GM18870 (cell line): ENCODE results near the gene MAU2.

Experiments
- ATAC-seq: cut with Tn5 transposase; IDR thresholded peaks from one replicate; pipeline ENCODE4 v1.9.1; 2021; ENCODE audit warnings: moderate library complexity; ENCODE audit not compliant: unreplicated experiment

The MAU2 gene

DNA sequence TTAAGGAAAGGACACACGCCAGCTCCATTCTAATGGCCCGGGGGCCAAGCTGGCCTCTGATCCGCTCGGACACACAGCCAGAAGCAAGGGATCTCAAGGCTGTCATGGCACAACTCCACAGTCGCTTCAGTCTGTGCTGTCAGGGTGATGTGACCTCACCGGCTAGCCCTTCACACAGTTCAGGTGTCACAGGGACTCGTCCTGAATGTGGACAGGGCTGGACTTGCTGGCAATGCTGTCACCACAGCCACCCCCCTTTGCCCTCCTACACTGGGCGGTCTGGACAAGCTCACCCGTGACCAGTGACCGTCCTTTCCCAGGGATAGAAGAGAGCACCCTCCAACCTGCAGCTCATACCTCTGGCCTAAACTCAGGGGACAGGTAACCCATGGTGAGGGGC lies 15.6 kb upstream of the MAU2 start:
- ATAC-seq = no peak

DNA sequence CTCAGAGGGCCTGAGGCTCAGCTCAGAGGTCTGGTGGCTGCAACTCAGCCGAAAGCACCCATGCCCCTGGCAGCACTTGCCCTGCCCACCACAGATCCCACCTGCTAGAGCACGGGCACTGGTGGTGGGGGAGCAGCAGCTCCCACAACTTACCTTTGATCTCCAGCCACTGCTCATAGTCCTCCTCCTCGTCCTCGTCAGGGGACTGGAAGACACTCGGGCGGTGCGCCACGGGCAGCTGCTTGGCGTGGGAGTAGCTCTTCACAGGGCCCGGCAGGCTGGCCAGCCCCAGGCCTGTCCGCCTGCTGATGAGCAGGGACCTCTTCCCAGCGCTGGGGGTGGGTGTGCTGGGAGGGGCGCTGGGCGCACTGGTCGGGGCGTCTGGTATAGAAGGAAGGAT lies 14.9 kb upstream of the MAU2 start:
- no peak for ATAC-seq

DNA sequence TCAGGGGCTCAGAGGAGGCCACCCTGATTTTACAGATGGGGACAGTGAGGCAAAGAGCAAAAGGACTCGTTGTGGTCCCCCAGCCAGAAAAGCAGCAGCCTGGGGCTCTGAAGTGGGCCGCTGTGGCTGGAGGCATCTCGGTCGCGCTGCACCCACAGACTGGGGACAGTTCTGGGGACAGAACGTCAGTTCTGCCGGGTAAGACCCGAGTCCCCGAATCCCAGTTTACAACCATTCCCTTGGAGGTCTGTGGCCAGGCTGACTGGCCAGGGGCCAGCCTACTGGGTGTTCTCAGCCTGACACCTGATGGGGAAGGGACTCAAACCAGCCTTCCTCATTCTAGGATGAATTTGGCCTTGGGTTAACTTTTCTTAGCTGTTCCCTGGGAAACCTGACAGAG lies 14.4 kb upstream of the MAU2 start:
- ATAC-seq = no peak

DNA sequence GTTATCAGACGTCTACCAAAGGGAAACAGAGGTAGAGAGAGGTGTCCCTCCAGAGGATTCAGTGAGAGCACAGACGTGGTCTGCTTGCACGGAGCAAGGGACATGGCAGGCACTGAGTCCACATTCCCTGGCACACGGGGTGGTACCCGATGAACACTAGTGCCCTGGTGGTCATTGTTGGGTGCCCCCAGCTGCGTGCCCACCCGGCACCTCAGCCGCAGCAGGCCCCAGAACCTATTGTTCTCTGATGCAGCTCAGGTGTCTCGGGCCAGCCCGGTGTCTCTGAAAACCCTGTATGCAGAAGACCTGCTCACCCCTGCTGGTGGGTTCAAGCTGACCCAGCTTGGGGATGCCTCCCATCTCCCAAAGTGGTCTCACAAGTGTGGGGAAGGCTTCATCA lies 12.3 kb upstream of the MAU2 start:
- ATAC-seq = no peak

DNA sequence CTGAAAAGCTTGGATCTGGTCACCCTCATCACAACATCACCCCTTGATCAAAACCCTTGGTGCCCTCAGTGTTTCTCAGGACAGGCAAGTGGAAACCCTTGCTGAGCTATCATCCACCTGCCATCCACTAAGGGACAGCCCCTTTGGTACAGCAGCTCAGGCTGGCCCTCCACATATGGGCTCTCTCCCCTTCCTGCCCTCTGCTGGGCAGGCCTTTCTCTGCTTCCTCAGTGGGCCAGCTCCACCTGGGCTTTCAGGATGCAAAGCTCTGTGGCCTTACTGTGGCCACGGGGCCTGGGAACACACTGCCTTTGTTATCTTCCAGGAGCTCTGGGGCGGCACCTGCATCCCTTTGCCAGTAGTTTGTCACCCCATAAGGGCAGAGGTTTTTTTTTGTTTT lies 5.2 kb upstream of the MAU2 start:
- ATAC-seq = no peak

DNA sequence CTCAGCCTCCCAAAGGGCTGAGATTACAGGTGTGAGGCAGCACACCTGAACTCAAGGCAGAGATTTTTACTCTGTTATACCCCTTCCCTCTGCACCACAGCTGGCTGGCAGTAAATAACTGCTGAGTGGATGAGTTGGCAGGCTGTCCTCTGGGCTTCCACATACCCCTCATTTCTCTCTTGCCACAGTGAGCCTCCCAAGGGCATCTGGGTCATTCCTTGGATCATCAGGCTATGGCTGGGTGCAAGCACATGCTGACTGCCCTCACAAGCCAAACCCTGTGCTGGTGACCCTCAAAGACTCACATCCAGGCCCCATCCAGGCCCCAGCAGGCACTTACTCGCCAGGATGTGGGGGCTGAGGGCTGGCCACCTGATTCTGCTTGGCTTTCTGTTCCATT lies 4.5 kb upstream of the MAU2 start:
- ATAC-seq = no peak

DNA sequence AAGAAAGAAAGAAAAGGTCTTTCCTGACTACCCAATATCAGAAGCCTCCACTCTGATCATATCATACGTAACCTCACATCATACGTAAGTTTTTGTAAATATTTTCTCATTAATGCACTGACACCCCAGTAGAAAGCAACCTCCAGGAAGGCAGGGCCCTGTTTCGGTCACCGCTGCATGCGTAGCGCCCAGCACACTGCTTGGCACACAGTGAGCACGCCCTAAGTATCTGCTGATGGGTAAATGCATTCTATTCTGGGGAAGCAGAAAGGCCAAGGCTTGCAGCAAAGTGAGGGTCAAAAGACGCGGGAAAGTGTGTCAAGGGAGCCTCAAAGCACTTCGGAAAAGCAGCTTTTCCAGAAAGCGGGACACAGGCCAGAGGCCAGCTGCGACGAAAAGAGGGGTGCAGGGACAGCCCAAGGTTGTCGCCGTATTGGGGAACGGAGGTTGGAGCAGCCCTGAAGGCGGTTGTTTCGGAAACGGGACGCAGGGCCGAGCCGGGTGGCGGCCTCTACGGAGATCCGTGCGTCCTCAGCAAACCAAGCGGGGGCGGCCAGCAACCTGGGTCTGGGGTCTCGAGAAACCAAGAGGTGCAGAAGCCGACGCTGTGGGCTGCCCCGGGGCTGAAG lies 783 bp upstream of the MAU2 start:
- ATAC-seq = no peak

DNA sequence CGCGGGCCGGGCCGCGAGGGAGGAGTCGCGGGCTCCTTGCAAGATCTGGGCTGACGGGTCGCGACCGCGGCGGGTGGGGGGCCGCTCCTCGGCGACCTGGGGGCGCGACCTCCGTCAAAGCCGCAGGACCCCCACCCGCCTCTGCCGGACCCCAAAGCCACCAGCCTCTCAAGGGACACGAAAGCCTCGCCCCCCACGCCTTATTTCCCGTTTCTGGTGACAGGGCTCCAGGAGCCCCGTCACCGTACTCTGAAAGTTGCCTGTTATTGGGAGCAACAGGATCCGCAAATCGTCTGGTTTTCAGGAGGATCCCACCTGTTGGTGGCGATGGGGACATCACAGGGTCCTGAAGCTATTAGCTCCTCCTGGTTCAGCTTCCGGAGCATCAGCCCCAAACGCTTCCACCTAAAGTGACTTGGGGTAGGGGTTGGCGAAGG lies 530 bp downstream of the MAU2 start:
- no peak for ATAC-seq

DNA sequence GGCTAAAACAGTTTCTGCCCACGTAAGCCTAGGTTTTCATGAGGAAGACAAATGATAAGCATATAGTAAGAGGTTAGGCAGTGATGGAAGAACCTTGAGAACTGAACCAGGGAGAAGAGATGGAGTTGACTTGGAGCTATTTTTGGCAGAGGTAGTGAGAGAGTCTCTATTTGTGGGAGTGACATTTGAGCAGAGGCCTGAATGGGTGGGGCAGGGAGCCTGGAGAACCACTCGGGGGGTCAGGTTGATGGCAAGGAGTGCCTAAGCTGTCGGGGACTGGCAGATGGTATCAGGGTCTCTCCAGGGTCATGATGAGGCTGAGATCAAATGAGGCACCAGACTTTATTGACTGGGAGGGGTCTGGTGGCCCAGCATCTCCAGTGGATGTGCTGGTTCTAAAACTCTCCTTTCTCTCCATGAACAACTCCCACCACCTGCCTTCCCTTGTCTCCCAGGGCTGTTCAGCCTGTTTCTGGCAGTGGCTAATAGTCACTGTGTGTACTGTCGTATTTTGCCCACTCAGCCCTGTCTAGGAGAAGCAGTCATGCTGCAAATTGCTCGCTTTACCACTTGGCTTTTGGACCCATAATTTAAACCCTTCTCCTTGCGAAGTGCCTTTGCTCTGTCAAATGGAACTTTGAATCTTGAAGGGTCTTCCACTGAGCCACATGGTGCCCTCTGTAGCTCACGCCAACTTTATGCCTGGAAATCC lies 3.6 kb downstream of the MAU2 start:
- no peak for ATAC-seq

DNA sequence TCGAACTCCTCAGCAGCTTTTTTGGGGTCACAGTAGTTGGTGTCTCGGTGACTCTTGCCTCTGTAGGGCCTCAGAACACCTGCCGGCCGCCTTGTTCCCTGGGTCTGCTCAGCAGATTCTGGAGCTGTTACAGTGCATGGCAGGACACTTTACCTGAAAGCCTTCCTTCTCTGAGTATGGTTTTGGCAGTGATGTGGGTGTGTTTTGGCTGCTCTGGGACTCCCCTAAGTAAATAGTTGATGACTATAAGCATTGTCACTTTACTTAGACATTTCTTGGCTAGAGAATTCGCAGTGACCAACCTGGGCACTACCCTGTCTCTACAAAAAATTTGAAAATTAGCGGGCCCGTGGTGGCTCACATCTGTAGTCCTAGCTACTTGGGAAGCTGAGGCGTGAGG lies 7.0 kb downstream of the MAU2 start:
- ATAC-seq = no peak

DNA sequence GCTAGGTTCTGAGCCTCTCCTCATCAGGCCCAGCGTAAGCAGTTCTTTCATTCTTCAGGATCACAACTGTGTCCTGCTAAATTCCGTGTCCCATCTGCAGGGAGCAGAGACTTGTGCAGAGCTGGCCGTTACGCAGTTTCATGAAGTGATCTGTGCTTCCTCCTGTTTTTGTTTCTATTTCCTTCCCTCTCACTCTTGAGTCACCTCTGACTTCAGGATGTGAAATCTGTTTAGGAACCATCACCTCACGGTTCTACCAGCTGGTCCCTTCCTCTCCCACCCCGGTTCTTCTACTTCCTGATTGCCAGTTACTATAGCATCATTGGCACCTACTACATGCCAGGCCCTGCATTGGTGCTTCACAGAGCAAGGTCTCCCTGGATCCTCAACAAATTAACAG lies 8.5 kb downstream of the MAU2 start:
- no peak for ATAC-seq

DNA sequence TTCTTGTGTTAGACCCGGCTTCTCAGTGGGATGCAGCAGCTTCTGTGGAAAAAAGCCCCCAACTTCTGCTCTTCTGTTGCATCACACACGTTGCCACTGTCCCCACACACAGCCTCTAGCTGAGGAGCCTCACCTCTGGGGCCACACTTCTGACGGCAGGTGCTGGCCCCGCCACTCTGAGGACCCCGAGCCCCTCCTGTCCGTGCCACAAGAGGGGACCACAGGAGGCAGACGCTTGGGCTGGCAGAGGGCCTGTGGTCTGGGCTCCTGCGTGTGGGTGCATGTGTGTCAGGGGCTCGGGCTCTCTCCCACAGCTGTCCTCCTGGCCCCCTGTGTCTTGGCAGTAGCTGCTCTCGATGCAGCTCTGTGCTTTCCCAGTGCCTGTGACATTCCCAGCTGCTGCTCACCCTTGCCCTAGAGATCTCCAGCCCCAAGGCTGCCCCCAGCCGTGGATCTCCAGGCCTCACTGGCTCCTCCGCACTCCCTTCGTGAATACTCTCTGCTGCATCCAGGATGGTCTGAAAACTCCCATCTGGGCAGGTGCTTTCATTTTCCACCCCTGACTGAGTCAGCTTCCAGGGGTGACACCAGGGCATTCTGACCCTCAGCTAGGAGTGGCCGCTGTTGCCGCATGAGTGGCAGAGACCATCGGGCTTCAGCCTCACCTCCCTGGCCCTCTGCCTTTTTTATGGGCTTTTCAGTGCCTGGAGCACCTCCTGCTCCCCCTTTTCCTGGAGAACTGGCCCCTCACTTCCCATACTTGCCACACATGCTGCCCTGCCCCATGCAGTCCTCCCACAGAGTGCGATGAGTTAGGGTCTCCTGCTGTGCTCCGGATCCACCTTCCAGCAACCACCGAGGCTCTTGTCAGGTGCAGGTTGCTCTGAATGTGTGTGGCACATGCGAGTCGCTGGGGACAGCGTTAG lies 13.7 kb downstream of the MAU2 start:
- ATAC-seq = no peak

DNA sequence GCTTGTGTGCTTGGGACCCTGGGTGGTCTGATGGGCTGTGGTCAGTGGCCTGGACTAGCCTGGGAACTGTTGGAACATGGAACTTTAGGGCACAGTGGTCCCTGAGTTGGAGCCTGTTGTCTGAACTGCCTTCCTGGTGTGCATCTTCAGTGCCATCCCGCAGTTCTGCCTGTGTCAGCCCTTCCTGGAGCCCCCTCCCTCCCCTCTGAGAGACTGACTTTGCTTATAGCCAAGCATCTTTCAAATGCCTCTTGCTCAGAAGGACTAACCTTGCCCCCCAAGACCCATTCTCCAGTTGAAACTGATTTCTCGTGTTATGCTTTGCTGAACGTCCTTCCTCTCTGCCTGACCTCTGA lies 14.3 kb downstream of the MAU2 start:
- ATAC-seq = no peak

DNA sequence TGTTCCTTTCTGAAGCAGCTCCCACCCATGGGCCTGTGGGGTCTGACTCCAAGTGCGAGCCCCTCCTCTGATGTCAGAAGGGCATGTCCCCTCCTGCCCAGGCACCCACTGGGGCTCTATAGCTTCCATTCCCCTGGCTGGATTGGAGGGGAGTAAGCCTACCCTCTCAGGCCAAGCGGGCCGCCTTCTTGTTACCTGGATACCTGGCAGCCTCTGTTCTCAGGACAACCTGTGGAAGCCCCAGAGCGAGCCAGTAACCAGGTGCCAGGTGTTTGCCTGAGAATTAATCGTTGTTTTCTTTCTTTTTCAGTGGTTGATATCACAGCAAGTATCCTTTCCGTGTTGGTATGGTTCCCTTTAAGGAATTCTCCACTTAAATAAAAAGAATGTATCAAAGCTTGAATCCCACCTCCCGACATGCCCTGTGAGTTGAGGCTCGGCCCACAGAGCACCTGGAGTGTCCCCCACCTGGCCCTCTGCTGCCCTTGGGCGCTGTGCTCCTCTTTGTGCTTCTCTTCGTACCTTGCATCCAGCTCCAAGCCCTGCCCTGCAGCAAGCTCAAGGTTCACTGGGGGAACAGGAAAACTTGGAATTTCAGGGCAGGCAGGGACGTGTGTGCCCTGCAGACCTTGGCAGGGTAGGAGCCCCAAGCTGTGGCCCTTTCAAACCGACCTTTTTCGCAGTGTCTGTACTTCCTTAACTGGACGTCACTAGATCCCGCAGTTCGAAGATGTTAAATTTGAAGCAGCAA lies 15.0 kb downstream of the MAU2 start:
- no peak for ATAC-seq

DNA sequence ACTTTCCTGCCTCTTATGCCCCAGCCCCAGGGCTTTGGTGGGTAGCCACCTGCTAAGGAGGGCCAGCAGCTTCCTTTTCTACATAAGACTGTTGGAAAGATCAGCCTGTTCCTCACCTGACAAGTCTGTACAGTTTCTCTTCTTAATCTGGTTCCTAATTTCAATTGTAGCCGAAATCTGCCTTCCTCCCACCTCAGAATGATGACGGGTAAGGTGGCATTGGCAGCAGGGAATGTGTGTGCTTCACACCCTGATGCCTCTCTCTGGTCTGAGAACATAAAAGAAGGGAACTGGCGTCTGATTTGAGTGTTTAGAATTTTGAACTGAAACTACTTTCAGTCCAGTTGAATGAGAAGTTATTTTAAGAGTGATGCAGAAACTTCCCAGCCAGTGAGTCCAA lies 16.0 kb downstream of the MAU2 start:
- no peak for ATAC-seq

DNA sequence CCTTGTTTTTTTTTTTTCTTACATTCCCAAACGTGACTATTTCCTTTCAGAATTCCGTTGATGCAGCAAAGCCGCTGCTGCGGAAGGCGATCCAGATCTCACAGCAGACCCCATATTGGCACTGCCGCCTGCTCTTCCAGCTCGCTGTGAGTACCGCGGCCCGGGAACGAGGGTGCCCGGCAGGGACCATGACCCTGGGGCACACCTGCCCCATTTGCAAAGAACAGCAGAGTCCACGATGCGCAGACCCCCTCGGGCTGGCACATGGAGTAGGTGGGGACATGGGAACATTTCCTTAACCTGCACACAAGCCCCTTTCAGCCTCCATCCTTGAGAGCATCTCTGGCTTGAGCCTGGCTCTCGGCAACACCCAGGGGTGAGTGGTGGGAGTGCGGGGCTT lies 16.5 kb downstream of the MAU2 start:
- ATAC-seq = no peak

DNA sequence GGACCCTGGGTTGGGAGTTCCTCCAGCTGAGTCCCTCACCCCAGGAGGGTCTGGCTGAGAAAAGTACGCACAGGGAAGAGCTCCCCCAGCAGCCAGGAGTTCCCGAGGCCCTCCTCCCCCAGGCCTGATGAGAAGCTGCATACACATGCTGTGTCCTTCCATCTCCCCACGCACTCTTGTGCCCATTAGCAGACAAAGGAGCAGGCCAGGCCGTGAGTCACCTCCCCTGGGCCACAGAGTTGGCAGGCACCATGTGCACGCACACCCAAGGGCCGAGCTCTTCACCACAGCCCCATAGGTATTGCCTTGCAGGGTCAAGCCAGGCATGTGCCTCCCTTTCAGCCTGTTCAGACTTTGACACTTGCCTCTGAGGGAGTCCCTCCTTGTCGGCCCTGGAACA lies 17.5 kb downstream of the MAU2 start:
- ATAC-seq = no peak

DNA sequence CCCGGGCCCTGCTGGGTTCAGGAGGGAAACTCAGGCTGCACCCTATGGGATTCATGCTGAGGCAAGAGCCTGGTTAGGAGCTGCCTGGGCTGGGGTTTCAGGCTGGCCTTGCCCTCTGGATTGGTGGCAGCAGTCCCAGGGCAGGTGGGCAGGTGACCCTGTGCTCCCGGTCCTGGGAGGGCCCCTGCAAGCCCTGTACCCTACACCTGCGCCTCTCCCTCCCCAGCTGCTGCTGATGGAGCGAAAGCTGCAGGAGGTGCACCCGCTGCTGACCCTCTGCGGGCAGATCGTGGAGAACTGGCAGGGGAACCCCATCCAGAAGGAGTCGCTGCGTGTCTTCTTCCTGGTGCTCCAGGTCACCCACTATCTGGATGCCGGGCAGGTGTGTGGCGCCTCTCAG lies 20.4 kb downstream of the MAU2 start:
- ATAC-seq = no peak

DNA sequence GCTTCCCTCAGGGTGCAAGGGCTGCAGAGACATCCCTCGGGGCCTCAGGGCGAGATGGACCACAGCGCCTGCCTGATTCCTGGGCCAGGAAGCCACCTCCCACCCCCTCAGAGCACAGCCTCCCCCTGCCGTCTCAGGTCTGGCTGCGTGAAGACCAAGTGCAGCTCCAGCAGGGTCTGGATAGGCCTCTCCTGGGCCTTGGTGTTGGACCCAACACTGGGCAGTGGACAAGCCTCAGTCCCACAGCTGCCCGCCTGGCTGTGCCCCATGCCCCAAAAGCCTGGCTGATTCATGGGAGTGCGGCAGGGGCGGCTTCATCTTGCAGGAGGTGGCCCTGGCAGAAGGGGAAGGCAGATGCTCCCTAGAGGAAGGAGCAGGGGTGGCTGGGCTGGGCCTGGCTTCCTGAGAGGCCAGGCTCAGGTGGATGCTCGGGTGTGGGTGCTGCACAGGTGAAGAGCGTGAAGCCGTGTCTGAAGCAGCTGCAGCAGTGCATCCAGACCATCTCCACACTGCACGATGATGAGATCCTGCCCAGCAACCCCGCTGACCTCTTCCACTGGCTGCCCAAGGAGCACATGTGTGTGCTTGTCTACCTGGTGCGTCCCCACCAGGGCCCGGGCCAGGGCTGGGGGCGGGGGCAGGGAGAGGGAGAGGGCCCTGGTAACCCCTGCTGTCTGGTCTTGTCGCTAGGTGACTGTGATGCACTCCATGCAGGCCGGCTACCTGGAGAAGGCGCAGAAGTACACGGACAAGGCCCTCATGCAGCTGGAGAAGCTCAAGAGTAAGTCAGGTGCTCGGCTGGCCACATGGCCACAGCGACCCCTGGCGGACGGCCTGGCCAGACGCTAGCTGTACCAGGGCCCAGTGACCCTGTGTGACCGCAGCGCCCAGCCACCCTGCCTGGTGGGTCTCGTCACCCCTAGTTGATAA lies 21.7 kb downstream of the MAU2 start:
- no peak for ATAC-seq

DNA sequence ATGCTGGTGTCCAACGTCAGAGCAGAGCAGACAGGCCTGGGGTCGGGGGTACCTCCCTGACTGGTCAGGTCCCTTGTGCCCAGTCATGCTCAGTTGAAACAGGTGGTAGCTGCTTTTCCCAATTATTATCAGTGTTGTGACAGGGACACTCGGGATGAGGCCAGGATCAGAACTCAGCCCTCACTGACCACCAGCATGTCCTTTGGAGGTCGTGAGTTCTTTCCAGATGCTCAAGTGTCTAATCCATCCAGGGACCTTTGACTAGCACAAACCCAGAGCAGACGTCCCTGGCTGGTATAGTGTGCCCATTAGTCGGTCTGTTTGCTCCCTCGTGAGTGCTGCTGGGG lies 22.4 kb downstream of the MAU2 start:
- ATAC-seq = no peak
